GM19397 (cell line): ENCODE data around the gene ACTL6B.

Source experiments
- ATAC-seq: cut with Tn5 transposase; IDR thresholded peaks from one replicate; pipeline ENCODE4 v1.9.1; 2021; ENCODE audit warnings: mild to moderate bottlenecking, moderate library complexity; ENCODE audit not compliant: unreplicated experiment

ACTL6B gene

GRCh38 chr7:100629117-100629716 lies 27.0 kb downstream of the ACTL6B start:
- no peak for ATAC-seq

- no peak for ATAC-seq
Measured at GRCh38 chr7:100627238-100627549, 29.1 kb downstream of the ACTL6B start.

- peak; percentile 88 for ATAC-seq
Measured at GRCh38 chr7:100626530-100627237, 29.6 kb downstream of the ACTL6B start.

DNA sequence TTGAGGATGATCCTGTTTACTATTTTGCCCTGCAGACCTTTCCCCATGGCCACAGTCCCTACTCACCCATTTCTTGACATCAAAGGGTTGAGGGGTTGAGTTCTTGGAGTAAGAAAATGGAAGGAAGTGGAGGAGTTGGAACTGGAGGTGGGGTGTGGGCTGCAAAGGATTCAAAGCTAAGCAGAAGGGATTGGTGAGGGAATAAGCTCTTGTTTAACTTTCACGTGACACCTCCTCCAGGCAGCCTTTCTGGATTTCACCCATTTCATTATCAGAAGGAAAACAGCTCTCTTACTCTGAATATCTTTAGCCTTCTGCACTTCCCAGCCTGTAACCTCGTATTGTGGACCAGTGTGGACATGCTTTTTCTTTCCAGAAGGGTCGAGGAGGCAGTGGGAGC lies 30.2 kb downstream of the ACTL6B start:
- no peak for ATAC-seq

- no peak for ATAC-seq
Measured at GRCh38 chr7:100623951-100624824, 32.1 kb downstream of the ACTL6B start.

GRCh38 chr7:100621554-100621953 lies 34.7 kb downstream of the ACTL6B start:
- no peak for ATAC-seq

DNA sequence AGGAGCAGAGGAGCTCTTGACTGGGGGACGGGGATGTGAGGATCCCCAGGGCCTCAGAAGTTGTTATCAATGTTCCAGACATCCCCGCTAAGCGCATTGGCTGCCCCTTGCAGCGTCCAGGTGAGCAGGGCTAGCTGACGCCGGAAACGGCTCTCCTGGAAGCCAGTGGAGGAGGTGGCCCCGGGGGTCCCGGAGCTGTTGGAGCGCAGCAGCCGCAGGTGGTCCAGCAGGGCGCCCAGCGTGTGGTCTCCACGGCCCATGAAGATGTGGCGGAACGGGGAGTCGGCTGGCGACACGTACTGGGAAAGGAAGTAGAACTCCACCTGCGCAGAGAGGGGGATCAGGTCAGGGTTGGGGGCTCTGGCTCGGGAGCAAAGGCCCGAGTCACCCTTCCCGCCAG lies 35.4 kb downstream of the ACTL6B start:
- no peak for ATAC-seq

DNA sequence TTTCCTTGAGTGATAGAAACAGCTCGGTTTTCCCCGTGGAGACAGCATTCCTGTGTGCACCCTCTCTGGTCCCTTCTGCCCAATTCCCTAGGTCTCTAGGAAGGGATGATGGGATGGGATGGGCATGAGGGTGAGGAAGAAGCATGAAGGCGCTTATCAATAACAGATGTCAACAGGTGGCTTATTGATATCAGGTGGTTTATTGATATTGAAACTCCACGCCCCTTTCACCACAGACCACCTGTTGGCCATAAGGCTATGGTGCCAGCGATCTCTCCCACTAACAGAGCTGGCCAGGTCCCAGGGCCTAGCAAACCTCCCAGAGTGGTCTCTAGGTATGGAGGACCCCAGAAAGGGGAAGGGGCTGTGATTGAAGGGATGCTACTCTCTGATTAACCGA lies 36.0 kb downstream of the ACTL6B start:
- ATAC-seq: no peak

DNA sequence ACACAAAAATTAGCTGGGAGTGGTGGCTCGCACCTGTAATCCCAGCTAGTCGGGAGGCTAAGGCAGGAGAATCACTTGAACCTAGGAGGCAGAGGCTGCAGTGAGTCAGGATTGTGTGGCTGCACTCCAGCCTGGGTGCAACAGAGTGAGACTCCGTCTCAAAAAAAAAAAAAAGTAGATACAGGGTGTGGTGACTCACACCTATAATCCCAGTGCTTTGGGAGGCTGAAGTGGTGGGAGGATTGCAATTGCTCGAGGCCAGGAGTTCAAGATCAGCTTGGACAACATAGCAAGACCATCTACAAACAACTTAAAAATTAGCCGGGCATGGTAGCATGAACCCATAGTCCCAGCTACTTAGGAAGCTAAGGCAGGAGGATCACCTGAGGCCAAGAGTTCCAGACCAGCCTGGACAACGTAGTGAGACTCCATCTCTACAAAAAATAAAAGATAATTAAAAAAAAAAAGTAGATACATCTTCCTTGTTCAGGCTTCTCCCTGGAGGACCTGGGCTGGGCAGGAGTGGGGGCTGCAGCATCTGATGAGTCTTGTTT lies 41.9 kb downstream of the ACTL6B start:
- ATAC-seq: no peak

- no peak for ATAC-seq
Measured at GRCh38 chr7:100613412-100614175, 42.7 kb downstream of the ACTL6B start.

DNA sequence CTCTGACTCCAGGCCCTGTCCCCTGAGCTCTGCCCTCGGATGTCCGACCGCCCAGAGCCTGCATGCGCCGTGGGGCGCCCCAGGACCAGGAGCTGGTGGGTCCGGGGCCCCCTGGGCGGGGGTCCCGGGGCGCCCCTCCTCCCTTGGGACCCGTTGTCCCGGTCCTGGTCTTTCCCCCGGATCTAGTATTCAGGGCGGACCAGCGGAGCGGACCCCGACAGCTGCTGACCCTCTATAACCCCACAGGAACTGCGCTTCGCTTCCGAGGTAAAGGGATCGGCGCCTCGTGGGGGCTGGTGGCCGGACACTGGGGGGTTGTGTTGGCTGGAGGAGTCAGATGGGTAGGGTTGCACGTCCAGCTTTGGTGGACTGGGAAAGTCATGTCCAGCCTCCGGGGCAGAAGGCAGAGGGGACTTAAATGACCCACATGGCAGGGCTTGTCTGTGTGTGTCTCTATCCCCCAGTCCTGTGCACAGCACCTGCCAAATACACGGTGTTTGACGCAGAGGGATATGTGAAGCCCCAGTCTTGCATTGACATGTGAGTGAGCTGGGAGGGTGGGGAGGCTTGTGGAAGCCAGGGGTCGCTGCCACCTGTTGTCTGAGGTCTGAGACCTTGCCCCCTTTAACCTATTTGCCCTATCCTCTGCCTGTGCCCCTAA lies 43.4 kb downstream of the ACTL6B start:
- peak; percentile 4 for ATAC-seq

DNA sequence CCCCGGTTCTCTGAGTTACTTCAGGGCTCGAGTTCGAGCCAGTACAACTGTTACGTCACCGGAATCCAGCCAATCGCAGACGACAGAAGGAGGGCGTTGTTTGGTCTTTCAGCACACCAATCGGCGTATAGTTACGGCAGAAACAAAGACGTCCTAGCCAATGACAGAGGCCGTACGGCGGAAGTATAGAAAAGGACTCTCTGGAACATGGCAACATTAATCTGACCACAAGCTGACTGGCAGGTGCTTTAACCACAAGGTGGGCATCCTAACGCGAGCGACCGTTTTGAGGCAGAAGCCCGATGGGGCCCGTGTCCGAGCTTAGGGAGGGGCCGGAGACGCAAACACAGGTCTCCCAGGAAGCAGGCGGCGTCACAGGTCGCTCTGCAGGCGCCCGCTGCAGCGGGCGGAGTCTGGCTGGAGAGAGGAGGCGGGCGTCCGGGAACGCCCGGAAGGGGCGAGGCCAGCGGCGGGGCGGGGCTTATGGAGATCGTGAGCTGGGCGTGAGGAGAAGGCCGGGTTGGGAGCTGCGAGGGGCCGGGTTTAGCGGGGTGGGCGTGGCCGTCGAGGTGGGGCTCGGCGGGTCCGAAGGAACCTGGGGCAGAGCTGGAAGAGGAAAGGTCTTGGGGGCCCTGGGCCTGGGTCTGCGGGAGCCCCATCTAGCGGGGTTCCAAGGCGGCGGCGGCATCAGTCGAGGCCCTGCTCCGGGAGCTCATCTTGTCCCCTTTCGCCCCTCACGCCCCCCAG lies 44.1 kb downstream of the ACTL6B start, which contains the start of gene MOSPD3:
TSS of gene MOSPD3 (plus strand) at position 558 of the 747 bp plus-strand sequence. CDS start 252 bp downstream, outside the sequence.
- peak; percentile 93 for ATAC-seq

GRCh38 chr7:100609958-100610357 lies 46.3 kb downstream of the ACTL6B start:
- ATAC-seq: no peak

DNA sequence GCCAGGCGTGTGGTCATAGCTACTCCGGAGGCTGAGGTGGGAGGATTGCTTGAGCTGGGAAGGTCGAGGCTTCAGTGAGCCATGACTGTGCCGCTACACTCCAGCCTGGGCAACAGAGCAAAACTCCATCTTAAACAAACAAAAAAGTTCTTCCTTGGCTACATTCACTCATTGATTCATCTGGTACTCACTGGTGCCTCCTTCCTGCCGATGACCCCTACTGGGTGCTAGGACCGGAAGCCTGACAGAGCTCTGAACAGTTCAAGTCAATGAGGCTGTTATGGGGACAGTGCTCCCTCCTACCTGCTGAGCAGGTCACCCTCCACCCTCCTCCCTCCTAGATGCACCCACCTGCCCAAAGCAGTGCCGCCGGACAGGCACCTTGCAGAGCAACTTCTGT lies 49.1 kb downstream of the ACTL6B start:
- no peak for ATAC-seq

DNA sequence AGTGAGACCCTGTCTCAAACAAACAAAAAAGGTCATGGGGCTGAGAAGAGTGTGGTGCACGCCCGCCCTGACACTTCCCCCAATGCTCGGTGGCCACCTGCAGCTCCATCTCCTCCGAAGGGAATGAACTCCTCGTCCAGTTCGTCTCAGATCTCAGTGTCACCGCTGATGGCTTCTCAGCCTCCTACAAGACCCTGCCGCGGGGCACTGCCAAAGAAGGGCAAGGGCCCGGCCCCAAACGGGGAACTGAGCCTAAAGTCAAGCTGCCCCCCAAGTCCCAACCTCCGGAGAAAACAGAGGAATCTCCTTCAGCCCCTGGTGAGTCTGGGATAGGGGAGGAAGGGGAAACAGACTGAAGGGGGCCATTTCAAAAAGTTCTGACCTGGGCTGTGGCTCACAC lies 49.9 kb downstream of the ACTL6B start:
- no peak for ATAC-seq

GRCh38 chr7:100604976-100605911 lies 51.0 kb downstream of the ACTL6B start:
- no peak for ATAC-seq

DNA sequence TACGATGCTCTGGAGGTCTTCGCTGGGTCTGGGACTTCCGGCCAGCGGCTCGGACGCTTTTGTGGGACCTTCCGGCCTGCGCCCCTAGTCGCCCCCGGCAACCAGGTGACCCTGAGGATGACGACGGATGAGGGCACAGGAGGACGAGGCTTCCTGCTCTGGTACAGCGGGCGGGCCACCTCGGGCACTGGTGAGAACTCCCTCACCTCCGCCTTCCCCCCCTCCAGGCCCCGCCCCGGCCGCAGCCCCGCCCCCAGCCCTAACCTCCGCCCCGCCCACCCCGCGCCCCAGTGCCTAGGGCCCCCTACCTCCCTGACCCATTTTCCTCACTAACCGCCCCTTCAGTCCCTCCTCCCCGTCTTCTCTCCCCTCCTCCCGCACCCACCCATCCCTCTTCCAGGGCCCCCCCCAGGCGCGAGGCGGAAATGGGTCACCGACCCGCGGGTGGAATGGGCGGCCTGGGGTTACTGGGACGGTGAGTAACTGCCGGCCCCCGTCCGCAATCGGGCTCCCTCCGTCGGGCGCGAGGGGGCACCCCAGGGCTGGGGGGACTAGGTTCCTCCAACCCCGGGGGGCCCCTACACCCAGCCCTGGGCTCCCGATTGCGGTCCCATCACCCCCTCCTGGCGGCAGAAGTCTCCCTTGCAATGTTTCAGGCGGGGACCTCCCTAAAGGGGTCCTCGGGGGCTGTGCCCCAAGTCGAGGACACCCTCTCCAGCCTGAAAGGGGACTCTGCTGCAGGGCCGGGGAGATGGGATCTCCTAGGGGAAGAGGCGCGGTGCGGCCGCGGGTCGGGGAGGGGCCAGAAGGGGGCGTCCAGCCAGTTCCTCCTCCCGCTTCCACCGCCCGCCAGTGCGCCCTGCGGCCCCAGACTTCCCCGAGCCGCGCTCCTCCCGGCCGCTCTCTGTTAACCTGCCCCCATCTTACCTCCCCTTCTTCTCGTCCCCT lies 51.9 kb downstream of the ACTL6B start:
- ATAC-seq: peak; percentile 61

GRCh38 chr7:100603726-100604027 lies 52.6 kb downstream of the ACTL6B start:
- ATAC-seq: no peak
